SK-N-SH (cell line): ENCODE results near the gene BTG1.

Experiments used
- CTCF ChIP-seq: fragments of 200-600 bp; sonication (generic); IDR thresholded peaks from 2 replicates; pipeline ENCODE4 v1.6.1; 2017; ENCODE audit warnings: antibody characterized with exemption, mild to moderate bottlenecking, moderate library complexity
- EP300 ChIP-seq, 2 experiments: IDR thresholded peaks; 2 replicates each; pipeline versions ENCODE4 v1.4.0 to v1.6.1; 2012; ENCODE audit warnings: borderline replicate concordance in 1 of 2, low read depth in 1 of 2, low read length in 1 of 2
- MXI1 ChIP-seq: IDR thresholded peaks from 2 replicates; pipeline ENCODE4 v1.6.1; 2012; ENCODE audit warnings: mild to moderate bottlenecking, low read depth, low read length, improper control_type of control experiment
- NRF1 ChIP-seq: IDR thresholded peaks from 2 replicates; pipeline ENCODE4 v1.6.1; 2012; ENCODE audit warnings: low read depth, mild to moderate bottlenecking, low read length
- REST ChIP-seq: IDR thresholded peaks from 2 replicates; pipeline ENCODE4 v1.6.1; 2012; ENCODE audit warnings: mild to moderate bottlenecking, low read depth, low read length, moderate library complexity
- TF ChIP-seq, protein P1 (sequence below): fragments of 150-350 bp; IDR thresholded peaks from 2 replicates; pipeline ENCODE4 v1.6.1; 2017; ENCODE audit warnings: antibody characterized with exemption, low read length, low read depth, borderline replicate concordance

DNA sequence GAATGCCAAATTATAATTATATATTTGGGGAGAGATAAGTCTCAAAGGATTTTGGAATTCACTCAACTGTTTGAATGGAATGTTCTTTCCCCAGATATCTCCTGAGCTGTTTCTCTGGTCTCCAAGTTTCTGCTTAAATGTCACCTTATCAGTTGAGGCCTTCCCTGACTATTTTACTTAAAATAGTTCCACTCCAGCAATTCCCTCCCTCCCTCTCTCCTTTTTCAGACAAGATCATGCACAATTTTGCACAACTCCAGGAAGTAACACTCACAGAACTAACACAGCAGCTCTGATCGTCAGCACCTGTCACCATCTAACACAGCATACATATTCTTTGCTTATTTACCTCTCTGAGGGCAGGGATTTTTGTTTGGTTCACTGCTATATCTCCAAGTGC, 12.5 kb downstream of the BTG1 start:
- TF ChIP-seq REST, result no peak
- TF ChIP-seq CTCF, result no peak
- TF ChIP-seq, protein P1, sequence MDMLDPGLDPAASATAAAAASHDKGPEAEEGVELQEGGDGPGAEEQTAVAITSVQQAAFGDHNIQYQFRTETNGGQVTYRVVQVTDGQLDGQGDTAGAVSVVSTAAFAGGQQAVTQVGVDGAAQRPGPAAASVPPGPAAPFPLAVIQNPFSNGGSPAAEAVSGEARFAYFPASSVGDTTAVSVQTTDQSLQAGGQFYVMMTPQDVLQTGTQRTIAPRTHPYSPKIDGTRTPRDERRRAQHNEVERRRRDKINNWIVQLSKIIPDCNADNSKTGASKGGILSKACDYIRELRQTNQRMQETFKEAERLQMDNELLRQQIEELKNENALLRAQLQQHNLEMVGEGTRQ, result no peak
- no peak for TF ChIP-seq EP300 (IDR thresholded peaks at IDR 0.05; ENCODE audit: borderline replicate concordance in 1 of 2, low read depth in 1 of 2, low read length in 1 of 2)
- TF ChIP-seq MXI1, result no peak
- no peak for TF ChIP-seq NRF1
